Middle frontal gyrus (tissue), 1 donor: ENCODE measurements around the gene HERC6.
"Not testable (repeated sequence)": the region's sequence is repeated elsewhere in the genome, so short reads cannot be mapped to it uniquely, and the experiment has no call there.

Experiments used
- DNase-seq: peaks from one replicate; pipeline ENCODE4 v3.0.0-alpha.2; 2015; ENCODE audit warnings: low spot score; ENCODE audit errors: extremely low spot score

Gene HERC6

DNA sequence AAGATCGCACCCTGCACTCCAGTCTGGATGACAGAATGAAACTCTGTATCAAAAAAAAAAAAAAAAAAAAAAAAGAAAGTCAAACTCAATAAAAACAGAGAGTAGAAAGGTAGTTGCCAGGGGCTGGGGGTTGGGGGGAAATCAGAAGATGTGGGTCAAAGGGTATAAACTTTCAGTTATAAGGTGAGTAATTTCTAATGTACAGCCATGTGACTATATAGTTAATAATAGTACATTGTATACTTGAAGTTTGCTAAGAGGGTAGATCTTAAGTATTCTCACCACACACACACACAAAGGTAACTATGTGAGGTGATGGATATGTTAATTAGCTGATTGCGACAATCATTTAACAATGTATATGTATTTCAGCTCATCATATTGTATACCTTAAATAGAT lies 11.5 kb downstream of the HERC6 start:
- no peak for DNase-seq

GRCh38 chr4:88391703-88392102 lies 13.1 kb downstream of the HERC6 start:
- no peak for DNase-seq

- no peak for DNase-seq
These were observed 18.0 kb downstream of the HERC6 start for GRCh38 chr4:88396681-88397080.

DNA sequence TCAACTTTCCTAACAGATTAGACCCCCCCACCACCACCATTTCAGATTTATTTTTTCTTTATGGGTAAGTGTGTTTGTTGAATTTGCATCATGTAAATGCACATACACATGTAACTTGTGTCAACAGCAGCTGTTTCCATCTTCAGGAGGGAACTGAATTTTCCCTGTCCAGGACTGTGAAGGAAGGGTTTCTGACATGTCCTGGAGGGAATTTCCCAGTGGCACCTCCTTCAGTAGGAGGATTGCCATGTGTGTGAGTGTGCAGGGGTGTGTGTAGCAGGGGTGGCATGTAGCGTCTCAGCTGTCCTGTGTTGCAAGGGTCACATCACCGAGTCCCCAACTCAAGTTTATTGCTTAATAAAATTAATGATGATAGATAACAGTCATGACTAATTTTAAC lies 19.7 kb downstream of the HERC6 start:
- DNase-seq = no peak

GRCh38 chr4:88409206-88409605 lies 30.6 kb downstream of the HERC6 start:
- DNase-seq = no peak

GRCh38 chr4:88409789-88410188 lies 31.1 kb downstream of the HERC6 start:
- DNase-seq = no peak

GRCh38 chr4:88411491-88412096 lies 32.9 kb downstream of the HERC6 start:
- DNase-seq = no peak

- no peak for DNase-seq
These were observed 35.1 kb downstream of the HERC6 start for GRCh38 chr4:88413801-88414200.

GRCh38 chr4:88414755-88415154 lies 36.1 kb downstream of the HERC6 start:
- DNase-seq = no peak

GRCh38 chr4:88415982-88416381 lies 37.3 kb downstream of the HERC6 start:
- no peak for DNase-seq

DNA sequence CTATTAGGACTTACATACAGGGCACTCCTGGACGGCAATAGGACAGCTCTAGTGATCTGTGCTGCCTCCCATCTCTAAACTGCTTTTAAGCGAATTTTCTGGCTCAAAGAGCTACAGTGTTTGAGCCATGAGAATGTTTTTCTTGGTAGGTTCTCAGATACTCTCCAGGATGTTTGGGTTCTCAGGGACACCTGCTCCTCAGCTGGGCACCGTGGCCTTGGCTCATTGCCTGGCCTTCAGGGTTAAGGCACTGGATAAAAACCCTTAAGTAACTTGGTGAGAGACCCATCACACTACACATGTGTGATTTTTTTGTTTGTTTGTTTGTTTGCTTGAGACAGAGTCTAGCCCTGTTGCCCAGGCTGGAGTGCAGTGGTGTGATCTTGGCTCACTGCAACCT lies 39.8 kb downstream of the HERC6 start:
- DNase-seq = no peak

DNA sequence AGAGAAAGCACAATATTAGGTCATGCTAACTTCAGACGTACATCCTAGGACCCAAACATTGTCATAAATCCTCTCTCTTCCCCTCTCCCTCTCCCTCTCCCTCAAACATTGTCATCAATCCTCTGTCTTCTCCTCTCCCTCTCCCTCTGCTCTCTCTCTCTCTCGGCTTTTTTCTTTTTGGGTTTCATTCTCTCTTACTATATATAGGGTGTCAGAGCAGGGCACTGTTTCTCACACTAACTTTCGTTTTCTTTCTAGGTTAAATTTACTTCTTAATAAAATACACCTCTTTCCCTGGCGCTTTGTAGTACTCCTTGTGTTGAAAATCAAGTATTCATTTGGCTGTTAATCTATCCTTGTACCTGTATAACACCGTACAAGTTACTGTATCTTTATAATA lies 41.2 kb downstream of the HERC6 start:
- DNase-seq = no peak

GRCh38 chr4:88420844-88421243 lies 42.2 kb downstream of the HERC6 start:
- DNase-seq = no peak

DNA sequence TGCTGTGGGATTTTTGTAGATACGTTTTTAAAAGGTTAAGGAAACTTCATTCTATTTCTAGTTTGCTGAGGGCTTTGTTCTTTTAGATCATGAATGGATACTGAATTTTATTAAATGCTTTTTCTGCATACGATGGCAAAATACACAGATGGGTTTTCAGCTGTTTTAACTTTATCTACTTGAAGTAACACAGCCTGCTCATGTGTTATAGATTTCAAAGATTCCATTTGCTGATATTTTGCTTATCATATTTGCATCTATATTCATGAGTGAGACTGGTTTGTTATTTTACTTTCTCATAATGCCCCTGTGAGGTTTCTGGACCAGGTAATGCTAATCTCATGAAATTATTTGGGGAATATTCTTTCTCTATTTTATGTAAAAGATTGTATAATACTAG lies 43.8 kb downstream of the HERC6 start:
- no peak for DNase-seq

DNA sequence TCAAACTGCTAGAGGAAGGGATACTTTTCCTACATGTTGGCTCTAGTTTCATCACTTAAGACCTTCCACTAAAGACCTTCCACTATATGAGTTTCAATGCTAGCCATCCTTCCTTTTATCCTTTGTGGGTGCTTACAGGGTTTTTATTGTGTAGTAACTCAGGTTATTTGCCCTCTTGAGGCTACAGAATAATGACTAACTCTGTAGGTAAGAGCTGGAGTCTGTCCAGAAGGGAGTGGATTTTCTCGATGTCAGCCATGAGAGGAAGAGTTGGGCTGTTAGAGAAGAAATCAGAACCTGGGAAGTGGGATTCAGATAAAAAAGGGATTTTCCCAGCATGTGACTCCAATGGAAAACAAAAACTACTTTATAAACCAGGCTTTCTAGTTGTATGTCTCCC lies 50.7 kb downstream of the HERC6 start:
- DNase-seq = no peak

DNA sequence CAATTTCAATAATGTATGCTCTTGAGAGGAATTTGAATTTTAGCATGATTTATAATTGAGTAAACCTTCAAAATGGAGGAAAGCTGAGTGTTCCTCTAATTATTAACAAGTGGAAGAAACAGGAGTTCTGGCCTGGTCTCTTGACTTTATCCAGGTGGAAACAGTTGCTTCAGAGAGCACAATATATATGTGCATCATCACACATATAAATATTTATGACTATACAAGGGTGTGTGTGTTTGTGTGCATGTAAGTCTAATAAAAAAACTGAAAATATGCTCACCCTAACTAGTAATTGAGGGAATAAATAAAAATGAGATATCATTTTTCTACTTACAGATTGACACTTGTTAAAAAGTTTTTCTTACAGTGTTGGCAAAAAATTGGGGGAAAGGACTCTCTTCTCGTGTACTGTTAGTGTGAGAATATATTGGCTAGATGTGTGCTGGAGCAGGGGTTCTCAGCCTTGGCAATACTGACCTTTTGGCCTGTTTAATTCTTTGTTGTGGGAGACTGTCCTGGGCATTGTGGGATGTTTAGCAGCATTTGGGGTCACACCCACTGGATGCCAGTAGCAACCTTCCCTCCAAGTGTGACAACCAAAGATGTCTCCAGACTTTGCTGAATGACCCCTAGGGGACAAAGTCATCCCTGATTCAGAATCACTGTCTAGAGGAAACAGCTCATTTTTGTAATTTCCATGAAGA lies 57.5 kb downstream of the HERC6 start:
- no peak for DNase-seq

- DNase-seq = not testable (repeated sequence)
These were observed 59.2 kb downstream of the HERC6 start for GRCh38 chr4:88437873-88438272.

GRCh38 chr4:88439161-88439760 lies 60.6 kb downstream of the HERC6 start:
- no peak for DNase-seq

- no peak for DNase-seq
These were observed 61.5 kb downstream of the HERC6 start for GRCh38 chr4:88440146-88440545.

DNA sequence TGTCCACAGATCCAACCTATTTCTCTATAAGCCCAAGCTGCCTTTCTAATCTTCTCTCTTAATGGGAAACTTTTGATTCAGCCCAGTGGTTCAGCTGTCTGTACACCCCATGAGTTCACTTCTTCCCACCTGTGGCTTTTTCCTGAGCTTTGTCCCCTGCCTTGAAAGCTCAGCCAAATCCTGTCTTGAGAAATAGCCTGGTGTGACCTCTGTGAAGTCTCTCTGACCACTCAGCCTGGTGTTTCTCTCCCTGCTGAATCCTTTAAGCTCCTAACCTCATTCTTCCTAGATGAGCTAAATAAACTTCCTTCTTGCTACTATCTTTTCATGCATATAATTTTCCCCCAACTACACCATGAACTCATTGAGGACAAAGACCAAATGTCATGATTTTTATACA lies 63.0 kb downstream of the HERC6 start:
- no peak for DNase-seq

GRCh38 chr4:88442689-88443191 lies 64.1 kb downstream of the HERC6 start:
- DNase-seq = no peak

DNA sequence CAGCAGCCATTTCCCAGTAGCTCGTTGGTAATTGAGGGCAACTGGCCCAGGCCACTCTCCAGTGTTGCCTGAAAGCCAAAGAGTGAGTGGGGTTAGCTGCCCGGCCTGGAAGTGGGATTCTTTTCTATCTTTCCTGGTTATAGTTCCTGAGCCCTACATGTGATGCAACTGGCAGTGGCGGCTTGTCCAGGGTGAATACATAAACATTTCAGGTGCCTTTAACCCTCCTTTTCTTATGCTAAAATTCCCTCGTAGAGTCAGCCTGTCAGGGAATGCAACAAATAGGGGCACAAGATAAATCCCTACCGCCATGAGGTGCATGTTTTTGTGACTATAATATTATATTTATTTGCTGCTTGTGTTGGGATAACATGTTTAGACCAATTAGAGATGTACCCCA lies 64.8 kb downstream of the HERC6 start:
- DNase-seq = no peak

GRCh38 chr4:88445252-88445651 lies 66.6 kb downstream of the HERC6 start:
- DNase-seq = no peak
